GM15510 (cell line): ENCODE measurements around the gene ADAD1.

ENCODE experiments used
- POLR2A ChIP-seq: IDR thresholded peaks from 3 replicates; pipeline ENCODE4 v1.6.1; 2011; ENCODE audit warnings: borderline replicate concordance; ENCODE audit not compliant: insufficient read length; ENCODE audit errors: extremely low read depth

Gene ADAD1

GRCh38 chr4:122431351-122431750 is 52.5 kb downstream of the ADAD1 start:
- TF ChIP-seq POLR2A = no peak

- no peak for TF ChIP-seq POLR2A
Observed at GRCh38 chr4:122434285-122434684, 55.5 kb downstream of the ADAD1 start.

GRCh38 chr4:122450847-122451246 is 72.0 kb downstream of the ADAD1 start:
- TF ChIP-seq POLR2A = no peak

GRCh38 chr4:122453384-122453995 is 74.7 kb downstream of the ADAD1 start:
- no peak for TF ChIP-seq POLR2A

GRCh38 chr4:122456231-122457116 is 77.7 kb downstream of the ADAD1 start, which contains the start of gene IL2:
Gene IL2, minus strand, starts transcription at chr4:122456725. Its CDS starts 285 bp downstream, at chr4:122456440.
- TF ChIP-seq POLR2A = no peak

GRCh38 chr4:122458625-122459024 is 79.8 kb downstream of the ADAD1 start:
- TF ChIP-seq POLR2A = no peak

- no peak for TF ChIP-seq POLR2A
Observed at GRCh38 chr4:122469457-122469856, 90.6 kb downstream of the ADAD1 start.

GRCh38 chr4:122475233-122475632 is 96.4 kb downstream of the ADAD1 start:
- TF ChIP-seq POLR2A = no peak

- no peak for TF ChIP-seq POLR2A
Observed at GRCh38 chr4:122476126-122476525, 97.3 kb downstream of the ADAD1 start.

GRCh38 chr4:122476745-122477144 is 97.9 kb downstream of the ADAD1 start:
- no peak for TF ChIP-seq POLR2A
